Bone marrow (tissue), 2 donors: ENCODE measurements around the gene AQP1.

Experiments
- DNase-seq, 2 donors: peaks; one replicate each; lab custom pipeline; 2025; lab: John Stamatoyannopoulos, UW

Gene AQP1

GRCh38 chr7:30906515-30907240, 5.0 kb upstream of the AQP1 start:
- DNase-seq = no peak

- no peak for DNase-seq
Observed at GRCh38 chr7:30907527-30908267, 4.0 kb upstream of the AQP1 start.

DNA sequence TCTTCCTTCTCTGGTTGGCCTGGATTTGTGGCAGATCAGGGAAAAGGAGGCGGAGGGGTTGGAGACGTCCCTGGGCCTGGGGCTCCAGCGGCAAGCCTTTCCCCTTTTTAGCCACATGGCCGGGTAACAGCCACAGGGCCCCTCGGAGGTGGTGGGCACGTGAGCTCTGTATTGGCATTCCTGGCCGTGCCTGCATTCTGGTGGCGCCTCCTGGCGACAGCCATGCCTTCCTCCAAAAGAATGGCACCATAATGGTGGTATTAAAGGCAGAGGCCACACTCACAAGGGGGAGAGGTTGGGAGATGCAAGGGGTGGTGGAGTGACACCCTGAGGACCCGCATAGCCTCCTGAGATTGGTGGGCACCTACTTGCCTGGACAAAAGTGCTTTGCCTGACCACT, 3.0 kb upstream of the AQP1 start:
- no peak for DNase-seq

- DNase-seq = no peak
Observed at GRCh38 chr7:30909431-30909830, 2.2 kb upstream of the AQP1 start.

DNA sequence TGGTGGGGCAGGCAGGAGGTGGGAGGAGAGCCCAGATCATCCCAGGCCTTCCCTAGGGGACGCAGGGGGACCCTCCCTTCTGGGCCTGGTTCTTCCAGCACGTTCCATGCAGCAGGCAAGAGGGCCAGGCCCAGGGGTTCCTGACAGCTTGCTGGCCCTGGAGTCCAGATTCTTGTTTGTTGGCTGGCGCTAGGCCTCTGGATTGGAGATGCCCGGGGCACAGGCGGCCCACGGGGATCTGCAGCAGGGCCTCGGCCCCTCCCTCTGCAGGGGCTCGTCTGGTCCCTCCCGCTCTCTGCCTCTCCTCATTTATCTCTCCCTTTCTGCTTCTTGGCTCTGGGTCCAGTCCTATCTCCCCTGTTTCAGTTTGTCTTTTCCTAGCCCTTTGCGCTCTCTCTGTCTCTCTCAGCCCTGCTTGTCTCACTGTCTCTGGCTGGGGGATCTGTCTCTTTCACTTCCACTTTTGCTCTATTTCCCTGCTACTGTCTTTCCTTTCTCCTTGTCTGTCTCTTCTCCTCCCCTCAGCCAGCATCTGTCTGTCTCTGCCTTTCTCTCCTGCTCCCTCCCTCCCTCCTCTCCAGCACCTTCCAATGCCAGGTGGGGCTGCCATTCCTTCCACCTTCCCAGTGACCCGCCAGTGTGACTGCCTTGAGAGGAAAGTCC, 1.1 kb upstream of the AQP1 start:
- DNase-seq = no peak

DNA sequence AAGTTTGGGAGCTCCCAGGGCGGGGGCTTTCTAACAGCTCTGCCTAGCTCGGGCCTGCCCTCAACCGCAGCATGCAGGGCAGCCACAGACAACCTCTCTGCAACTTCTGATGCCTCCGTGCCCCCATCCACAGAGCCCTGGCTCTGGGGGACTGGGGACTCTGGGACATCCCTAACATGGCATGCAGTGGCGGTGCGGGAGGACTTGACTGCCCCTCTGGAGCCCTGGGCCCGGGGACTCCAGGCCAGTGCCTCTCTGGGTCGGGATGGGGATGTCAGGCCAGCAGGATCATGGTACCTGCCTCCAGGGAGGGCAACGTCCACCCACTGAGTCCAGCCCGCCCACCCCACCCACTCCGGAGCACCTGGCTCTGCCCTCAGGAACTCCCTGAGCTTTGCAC, 520 bp upstream of the AQP1 start:
- DNase-seq = no peak

- no peak for DNase-seq
Observed at GRCh38 chr7:30912021-30912730, 523 bp downstream of the AQP1 start.

DNA sequence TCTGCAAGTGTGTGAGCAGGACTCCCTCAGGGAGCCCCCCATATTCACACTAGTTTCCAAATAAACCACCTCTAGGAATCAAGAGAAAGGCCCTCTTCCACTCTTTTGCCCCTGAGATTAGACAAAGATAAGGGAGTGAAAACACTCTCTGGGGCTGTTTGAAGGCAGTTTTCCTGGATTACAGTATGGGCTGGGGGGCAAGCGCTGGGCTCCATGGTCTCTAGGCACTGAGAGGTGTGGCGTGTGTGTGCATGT, 1.0 kb downstream of the AQP1 start:
- no peak for DNase-seq

DNA sequence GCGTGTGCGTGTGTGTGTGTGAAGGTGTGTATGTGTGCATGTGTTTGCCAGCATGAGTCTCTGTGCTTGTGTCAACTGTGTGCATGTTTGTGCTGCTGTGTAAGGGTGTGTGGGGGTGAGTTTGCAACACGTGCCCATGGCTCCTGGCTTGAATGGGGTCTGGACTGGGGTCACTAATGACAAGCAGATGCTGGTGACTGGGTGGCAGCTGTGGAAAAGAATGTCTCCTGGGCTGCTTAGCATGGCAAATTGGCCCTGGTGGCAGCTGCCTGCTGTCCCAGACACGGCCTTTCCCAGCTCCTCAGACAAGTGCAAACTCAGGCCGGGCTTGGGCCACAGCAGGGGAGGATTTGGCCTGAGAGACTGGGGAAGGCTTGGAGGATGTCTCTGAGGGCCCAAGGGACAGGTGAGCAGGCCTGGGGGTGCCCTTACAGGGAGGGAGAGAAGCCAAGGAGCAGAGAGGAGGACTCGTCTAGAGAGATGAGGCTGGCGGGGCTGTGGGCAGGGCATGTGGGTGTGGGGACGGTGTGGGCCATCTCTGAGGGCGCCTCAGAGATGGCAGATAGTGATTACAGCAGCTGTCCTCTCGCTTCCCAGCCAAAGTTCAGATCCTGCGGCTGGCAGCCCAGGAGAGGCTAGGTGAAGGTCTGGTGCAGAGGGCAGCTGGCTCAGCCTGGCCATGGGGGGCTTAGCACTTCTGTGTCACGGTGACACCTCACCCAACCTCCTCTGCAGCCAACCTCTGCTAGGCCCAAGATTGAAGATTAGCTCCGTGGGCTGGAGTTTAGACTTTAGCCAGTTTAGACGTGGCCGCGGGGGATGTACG, 1.5 kb downstream of the AQP1 start:
- DNase-seq = no peak

GRCh38 chr7:30913821-30914515, 2.3 kb downstream of the AQP1 start:
- DNase-seq = no peak

- no peak for DNase-seq
Observed at GRCh38 chr7:30914596-30914995, 2.9 kb downstream of the AQP1 start.

GRCh38 chr7:30915005-30915601, 3.5 kb downstream of the AQP1 start:
- no peak for DNase-seq

GRCh38 chr7:30915751-30916150, 4.1 kb downstream of the AQP1 start:
- DNase-seq = no peak

- DNase-seq = no peak
Observed at GRCh38 chr7:30916255-30916654, 4.6 kb downstream of the AQP1 start.

GRCh38 chr7:30916767-30917166, 5.1 kb downstream of the AQP1 start:
- no peak for DNase-seq

- no peak for DNase-seq
Observed at GRCh38 chr7:30917216-30917893, 5.7 kb downstream of the AQP1 start.

DNA sequence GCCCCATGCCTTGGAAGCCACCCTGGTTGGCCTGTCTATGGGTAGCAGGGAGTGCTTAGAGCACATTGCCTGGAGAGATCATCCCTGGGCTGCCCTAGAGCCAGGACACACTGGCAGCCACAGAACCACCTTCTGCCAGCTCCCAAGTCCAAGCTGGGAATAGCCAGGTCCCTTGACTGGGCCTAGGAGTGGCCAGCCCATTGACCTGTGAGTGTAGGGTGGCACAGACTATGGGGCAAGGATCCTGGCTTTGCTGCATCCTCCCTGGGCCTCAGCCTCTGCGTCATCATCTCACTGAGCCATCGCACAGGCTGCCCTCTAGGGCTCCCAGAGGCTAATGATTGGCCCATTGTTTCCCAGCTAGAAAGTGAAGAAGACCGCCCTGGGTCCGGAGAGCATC, 7.0 kb downstream of the AQP1 start:
- DNase-seq = no peak

DNA sequence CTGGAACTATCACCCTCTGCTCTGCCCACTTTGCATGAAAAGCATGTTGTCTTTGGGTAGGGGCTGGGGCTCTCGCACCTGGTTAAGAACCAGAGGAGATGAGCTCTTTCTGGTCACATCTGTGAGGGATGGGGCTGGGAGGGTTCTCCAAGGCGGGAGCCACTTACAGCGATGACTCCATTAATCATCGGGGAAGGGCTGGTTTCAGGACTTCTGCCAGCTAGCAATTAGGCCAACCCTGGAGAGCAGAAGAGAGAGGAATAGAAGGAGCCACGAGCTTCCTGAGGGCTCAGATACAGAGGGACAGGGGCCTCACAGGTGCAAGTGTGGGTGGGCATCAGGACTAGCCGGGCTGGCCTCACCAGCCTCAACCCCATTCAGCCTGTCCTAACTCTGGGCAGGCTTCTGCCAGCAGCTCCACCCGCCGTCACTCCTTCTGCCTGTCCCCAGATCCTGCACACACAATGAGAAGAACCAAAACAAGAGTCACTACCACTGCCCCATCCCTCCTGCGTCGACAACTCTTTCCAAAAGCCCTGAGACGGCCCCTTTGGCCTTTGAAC, 8.4 kb downstream of the AQP1 start:
- DNase-seq = no peak

GRCh38 chr7:30920584-30921539, 9.2 kb downstream of the AQP1 start:
- DNase-seq = no peak
